Fibroblast of pulmonary artery (primary cell): ENCODE data around the gene EEFSEC.
A peak's percentile ranks its signal among the peaks of the same experiment; 100 is the strongest.
"Not testable (repeated sequence)": the region's sequence is repeated elsewhere in the genome, so short reads cannot be mapped to it uniquely, and the experiment has no call there.

Experiments
- DNase-seq: peaks from one replicate; pipeline ENCODE4 v3.0.0-alpha.2; 2010; ENCODE audit warnings: low read depth
- H3K4me3 ChIP-seq: replicated peaks from 2 replicates; pipeline ENCODE4 v1.5.1; 2011; ENCODE audit warnings: low read depth, mild to moderate bottlenecking, control low read depth, low read length, moderate library complexity
- TF ChIP-seq, protein P1 (sequence below): IDR thresholded peaks from 2 replicates; pipeline ENCODE4 v1.5.1; 2011; ENCODE audit warnings: mild to moderate bottlenecking, control low read depth, low read length, inconsistent platforms; ENCODE audit errors: missing control alignments

The EEFSEC gene

DNA sequence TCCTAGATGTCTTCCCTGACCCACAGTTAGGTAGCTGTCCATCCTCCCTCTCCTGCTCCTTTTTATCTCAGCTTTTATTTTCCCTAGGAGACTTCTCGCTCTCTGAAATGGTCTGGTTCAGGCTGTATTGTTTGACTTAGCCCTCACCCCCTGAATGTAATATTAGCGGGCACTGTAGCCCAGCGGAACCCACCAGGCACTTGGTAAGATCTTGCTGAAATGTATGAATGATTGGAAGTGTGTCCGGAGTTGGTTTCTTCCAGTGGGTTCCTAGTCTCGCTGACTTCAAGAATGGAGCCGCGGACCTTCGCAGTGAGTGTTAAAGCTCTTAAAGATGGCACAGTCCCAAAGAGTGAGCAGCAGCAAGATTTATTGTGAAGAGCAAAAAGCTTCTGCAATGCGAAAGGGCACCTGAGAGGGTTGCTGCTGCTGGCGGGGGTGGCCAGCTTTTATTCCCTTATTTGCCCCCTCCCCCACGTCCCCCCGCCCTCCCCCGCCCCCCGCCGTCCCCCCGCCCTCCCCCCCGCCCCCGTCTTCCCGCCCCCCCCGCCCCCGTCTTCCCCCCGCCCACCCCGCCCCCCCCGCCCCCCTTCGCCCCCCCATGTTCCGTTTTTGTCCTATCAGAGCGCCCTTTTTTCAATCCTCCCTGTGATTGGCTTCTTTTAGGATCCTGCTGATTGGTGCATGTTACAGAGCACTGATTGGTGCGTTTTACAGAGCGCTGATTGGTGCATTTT is 694 bp upstream of the EEFSEC start:
- H3K4me3 ChIP-seq: peak overlapping the region; percentile 71
- TF ChIP-seq, protein P1, sequence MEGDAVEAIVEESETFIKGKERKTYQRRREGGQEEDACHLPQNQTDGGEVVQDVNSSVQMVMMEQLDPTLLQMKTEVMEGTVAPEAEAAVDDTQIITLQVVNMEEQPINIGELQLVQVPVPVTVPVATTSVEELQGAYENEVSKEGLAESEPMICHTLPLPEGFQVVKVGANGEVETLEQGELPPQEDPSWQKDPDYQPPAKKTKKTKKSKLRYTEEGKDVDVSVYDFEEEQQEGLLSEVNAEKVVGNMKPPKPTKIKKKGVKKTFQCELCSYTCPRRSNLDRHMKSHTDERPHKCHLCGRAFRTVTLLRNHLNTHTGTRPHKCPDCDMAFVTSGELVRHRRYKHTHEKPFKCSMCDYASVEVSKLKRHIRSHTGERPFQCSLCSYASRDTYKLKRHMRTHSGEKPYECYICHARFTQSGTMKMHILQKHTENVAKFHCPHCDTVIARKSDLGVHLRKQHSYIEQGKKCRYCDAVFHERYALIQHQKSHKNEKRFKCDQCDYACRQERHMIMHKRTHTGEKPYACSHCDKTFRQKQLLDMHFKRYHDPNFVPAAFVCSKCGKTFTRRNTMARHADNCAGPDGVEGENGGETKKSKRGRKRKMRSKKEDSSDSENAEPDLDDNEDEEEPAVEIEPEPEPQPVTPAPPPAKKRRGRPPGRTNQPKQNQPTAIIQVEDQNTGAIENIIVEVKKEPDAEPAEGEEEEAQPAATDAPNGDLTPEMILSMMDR: no peak
- peak; percentile 72 for DNase-seq

DNA sequence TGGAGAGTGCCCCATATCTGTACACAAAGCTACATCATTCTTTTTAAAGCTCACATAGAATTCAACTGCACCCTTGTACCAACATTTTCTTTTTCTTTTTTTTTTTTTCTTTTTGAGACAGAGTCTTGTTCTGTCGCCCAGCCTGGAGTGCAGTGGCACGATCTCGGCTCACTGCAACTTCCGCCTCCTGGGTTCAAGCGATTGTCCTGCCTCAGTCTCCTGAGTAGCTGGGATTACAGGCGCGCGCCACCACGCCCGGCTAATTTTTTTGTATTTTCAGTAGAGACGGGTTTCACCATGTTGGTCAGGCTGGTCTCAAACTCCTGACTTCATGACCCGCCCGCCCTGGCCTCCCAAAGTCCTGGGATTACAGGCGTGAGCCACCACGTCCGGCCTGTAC is 1.1 kb downstream of the EEFSEC start:
- DNase-seq: not testable (repeated sequence)
- peak overlapping the region; percentile 71 for H3K4me3 ChIP-seq

DNA sequence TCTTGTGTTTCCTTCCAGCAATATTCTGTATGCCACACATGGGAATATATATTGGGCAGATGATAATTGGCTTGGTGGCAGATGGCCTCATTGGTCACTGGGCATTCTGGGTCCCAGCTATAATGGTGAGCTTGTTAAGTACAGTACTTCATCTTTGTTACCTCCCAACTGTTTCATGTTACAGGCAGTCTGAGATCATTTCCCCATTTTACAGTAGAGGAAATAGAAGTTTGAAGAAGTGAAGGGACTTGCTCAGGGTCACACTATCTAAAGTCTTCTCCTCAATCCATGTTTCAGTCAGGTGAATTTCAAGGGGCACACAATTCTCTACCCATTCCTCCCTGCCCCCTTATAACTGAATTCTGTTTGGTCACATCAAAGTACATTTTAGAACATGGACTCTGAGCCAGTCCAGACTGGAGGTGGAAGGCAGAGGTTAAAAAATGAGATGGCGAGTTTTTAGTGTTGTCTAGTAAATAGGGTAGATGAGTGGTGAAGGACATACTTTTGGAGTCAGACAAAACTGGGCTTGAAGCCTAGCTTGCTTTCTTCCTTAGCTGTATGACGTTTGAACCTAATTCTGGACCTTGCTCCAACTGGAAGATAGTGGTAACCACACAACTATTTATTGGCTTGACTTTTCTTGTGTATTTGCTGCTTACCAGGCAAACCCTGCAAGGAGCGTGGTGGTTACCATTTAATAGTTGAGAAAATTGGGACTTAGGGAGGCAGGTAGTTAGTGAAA is 2.5 kb downstream of the EEFSEC start:
- TF ChIP-seq, protein P1: no peak
- no peak for DNase-seq
- no peak overlapping the region for H3K4me3 ChIP-seq

DNA sequence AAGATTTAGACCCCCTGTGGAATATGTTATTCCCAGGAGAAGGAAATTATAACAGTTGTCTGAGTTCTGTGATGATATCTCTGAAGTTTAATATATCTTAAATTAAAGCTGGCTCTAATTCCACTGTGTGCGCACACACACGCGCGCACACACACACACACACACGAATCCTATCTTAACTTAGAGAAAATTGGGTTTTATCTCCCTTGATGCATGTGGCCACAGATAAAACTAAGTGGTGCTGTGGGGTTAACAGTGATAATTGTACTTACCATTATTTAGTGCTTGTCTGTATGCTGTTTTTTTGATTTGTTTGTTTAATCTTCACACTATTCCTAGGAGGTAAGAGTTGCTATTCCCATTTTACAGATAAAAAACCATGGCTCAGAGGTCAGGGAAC is 7.4 kb downstream of the EEFSEC start:
- TF ChIP-seq, protein P1: no peak
- H3K4me3 ChIP-seq: no peak overlapping the region
- no peak for DNase-seq

DNA sequence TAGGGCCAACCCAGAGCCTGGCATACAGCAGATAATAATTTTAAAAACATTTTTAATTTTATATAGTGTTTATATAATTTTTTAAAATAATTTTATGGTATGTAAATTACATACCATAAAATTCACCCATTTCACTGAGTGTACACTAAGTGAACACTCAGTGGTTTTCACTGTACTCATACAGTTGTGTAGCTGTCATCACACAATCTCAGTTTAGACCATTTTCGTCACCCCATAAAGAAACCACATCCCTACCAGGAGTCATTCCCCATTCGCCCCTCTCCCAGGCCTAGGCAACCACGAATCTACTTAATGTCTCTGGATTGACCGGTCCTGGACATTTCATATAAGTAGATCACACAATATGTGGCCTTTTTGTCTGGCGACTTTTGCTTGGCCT is 10.2 kb downstream of the EEFSEC start:
- no peak overlapping the region for H3K4me3 ChIP-seq
- no peak for DNase-seq
- TF ChIP-seq, protein P1: no peak

DNA sequence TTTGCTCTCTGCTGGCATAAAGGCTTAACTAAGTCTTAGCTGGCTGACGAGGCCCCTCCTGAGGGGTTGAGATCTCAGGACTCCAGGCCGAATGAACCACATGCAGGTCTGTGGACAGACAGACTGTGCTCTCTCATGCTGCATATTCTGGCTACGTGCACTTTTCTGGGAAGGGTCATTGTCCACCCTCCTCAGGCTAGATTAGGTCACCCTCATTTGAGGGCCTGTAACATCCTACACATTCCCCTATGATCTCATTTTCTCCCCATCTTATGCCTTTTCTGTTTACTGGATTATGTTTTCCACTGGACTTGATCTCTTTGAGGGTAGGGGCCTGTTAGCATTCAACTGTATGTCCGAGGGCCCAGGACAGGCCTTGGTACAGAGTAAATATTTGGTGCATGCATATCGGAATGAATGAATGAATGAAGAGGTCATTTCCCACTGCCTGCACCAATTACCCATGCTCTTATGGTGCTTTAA is 13.7 kb downstream of the EEFSEC start:
- TF ChIP-seq, protein P1: no peak
- no peak for DNase-seq
- no peak overlapping the region for H3K4me3 ChIP-seq

DNA sequence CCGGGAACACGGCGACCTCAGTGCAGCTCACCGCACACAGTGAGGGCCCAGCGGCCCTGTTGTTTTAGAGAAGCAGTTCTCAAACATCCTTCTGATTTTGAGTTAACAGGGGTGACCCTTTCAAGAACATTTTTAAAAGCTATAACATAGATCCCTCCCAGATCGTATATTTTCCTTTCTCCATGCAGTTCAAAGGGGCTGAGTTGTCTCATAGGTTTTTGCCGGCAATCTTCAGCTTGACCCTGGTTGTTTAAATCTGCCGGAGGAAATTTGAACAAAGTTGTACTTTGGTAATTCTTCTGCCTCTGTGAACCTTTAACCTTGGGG is 14.3 kb downstream of the EEFSEC start:
- TF ChIP-seq, protein P1: no peak
- DNase-seq: no peak
- no peak overlapping the region for H3K4me3 ChIP-seq
